Hepatocyte (in vitro differentiated cells): ENCODE measurements around the gene IL13RA1. TPM values are rescaled to one million over a fixed set of nuclear protein-coding genes. Genes with fewer than 3 reads are reported as not detected.

Source experiments
- DNase-seq: peaks from one replicate; pipeline ENCODE4 v3.0.0-alpha.2; 2016; ENCODE audit warnings: low spot score
- H2AFZ ChIP-seq: fragments of 200-600 bp; sonication (generic); 2 replicates; pipeline ENCODE4 v1.6.0; 2016; ENCODE audit warnings: antibody characterized with exemption, mild to moderate bottlenecking
- H3K27ac ChIP-seq: fragments of 200-600 bp; sonication (generic); 2 replicates; pipeline ENCODE4 v1.5.1; 2016; ENCODE audit warnings: mild to moderate bottlenecking
- H3K27me3 ChIP-seq: fragments of 200-600 bp; sonication (generic); 2 replicates; pipeline ENCODE4 v1.6.1; 2016
- H3K36me3 ChIP-seq: fragments of 200-600 bp; sonication (generic); replicated peaks from 2 replicates; pipeline ENCODE4 v1.5.1; 2016; ENCODE audit warnings: low read depth; ENCODE audit not compliant: insufficient read depth
- H3K4me1 ChIP-seq: fragments of 200-600 bp; sonication (generic); 2 replicates; pipeline ENCODE4 v1.5.1; 2016; ENCODE audit warnings: mild to moderate bottlenecking, moderate library complexity; ENCODE audit not compliant: insufficient read depth
- H3K4me2 ChIP-seq: fragments of 200-600 bp; sonication (generic); 2 replicates; pipeline ENCODE4 v1.6.0; 2016
- H3K4me3 ChIP-seq: fragments of 200-600 bp; sonication (generic); 2 replicates; pipeline ENCODE4 v1.5.1; 2016; ENCODE audit warnings: mild to moderate bottlenecking
- H3K79me2 ChIP-seq: fragments of 200-600 bp; sonication (generic); 2 replicates; pipeline ENCODE4 v1.6.0; 2017; ENCODE audit warnings: mild to moderate bottlenecking
- H3K9me2 ChIP-seq: fragments of 200-600 bp; sonication (generic); replicated peaks from 2 replicates; pipeline ENCODE4 v1.6.0; 2017; ENCODE audit warnings: mild to moderate bottlenecking; ENCODE audit not compliant: insufficient read depth
- H3K9me3 ChIP-seq: fragments of 200-600 bp; sonication (generic); 2 replicates; pipeline ENCODE4 v1.5.1; 2016; ENCODE audit warnings: low read depth, mild to moderate bottlenecking
- H4K20me1 ChIP-seq: fragments of 200-600 bp; sonication (generic); 2 replicates; pipeline ENCODE4 v1.6.0; 2016; ENCODE audit warnings: mild to moderate bottlenecking; ENCODE audit not compliant: insufficient read depth, poor library complexity, severe bottlenecking
- CTCF ChIP-seq: fragments of 200-600 bp; sonication (generic); IDR thresholded peaks from 2 replicates; pipeline ENCODE4 v1.5.1; 2016; ENCODE audit warnings: antibody characterized with exemption, mild to moderate bottlenecking; ENCODE audit not compliant: poor library complexity
- EZH2 ChIP-seq: fragments of 200-600 bp; sonication (generic); IDR thresholded peaks from 2 replicates; pipeline ENCODE4 v1.6.1; 2016; ENCODE audit warnings: antibody characterized with exemption, mild to moderate bottlenecking, borderline replicate concordance
- EZH2phosphoT487 ChIP-seq: fragments of 200-600 bp; sonication (generic); IDR thresholded peaks from one replicate; pipeline ENCODE4 v1.6.1; 2018; ENCODE audit warnings: antibody characterized with exemption, mild to moderate bottlenecking, low read depth, moderate library complexity; ENCODE audit not compliant: unreplicated experiment, severe bottlenecking
- WGBS: methylation state at CpG from one replicate; pipeline ENCODE4 v1.1.6; 2016; ENCODE audit warnings: low lambda C conversion rate; ENCODE audit errors: missing lambda C conversion rate; 5-methylcytosine and 5-hydroxymethylcytosine counted together
- polyA plus RNA-seq: library from polyadenylated mRNA; unstranded; fragments of >200 nt; fragmentation: Nextera tagmentation; extraction: Ambion mirVana; gene quantifications from 2 replicates; pipeline ENCODE4 v1.2.1, GENCODE V29; 2016
- total RNA-seq: library from RNA; depleted of rRNA; stranded (reverse); fragments of >200 nt; gene quantifications from 2 replicates; pipeline ENCODE4 v1.2.3, GENCODE V29; 2014

IL13RA1 gene
- total and polyA plus RNA-seq, 2 experiments from 2014 or later: 27.2 to 40.9 TPM

GRCh38 chrX:118763489-118763888, 36.1 kb downstream of the IL13RA1 start:
- Histone ChIP-seq H2AFZ (no peak overlapping the region), H3K4me1 (no peaks in the 10 kb centered on the region), H3K27ac (no peak overlapping the region), H3K4me2 (no peak overlapping the region), H3K79me2 (no peaks in the 10 kb centered on the region), H3K9me3 (no peaks in the 10 kb centered on the region), H3K9me2 (no peaks in the 10 kb centered on the region), H3K27me3 (no peaks in the 10 kb centered on the region), H3K4me3 (no peak overlapping the region), H3K36me3 (no peaks in the 10 kb centered on the region), H4K20me1 (no peaks in the 10 kb centered on the region)
- TF ChIP-seq EZH2: no peak
- TF ChIP-seq EZH2phosphoT487: no peak
- TF ChIP-seq CTCF: no peak
- 87% methylated on average over 1 of the region's 1 CpG for WGBS
- no peak for DNase-seq

DNA sequence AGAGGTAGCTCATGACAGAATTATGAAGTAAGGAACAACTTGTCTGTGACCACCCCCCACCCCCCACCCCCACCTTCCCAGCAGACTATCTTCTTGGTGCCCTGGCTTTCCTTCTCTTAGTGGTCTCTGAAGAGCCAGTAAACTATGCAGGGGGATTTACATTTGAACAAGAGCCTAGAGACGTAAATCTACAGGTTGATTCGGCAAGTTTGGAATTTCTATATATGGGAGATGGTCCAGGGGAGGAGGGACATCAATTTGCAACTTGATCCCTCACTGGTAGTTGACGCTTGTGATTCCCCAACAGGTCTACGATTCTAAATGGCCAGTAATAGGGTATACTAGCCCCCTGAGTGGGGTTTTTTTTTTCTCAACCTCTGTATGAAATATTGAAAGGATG, 36.7 kb downstream of the IL13RA1 start:
- no peaks in the 10 kb centered on the region for H3K9me3 ChIP-seq
- no peak overlapping the region for H3K4me3 ChIP-seq
- TF ChIP-seq CTCF (no peak), EZH2phosphoT487 (no peak), EZH2 (no peak)
- no peak for DNase-seq
- H3K9me2 ChIP-seq: no peaks in the 10 kb centered on the region
- no peaks in the 10 kb centered on the region for H4K20me1 ChIP-seq
- H3K36me3 ChIP-seq: no peaks in the 10 kb centered on the region
- H3K4me1 ChIP-seq: no peaks in the 10 kb centered on the region
- 58% methylated on average over 4 of the region's 4 CpGs for WGBS
- H3K27me3 ChIP-seq: no peaks in the 10 kb centered on the region
- H3K27ac ChIP-seq: no peak overlapping the region
- no peaks in the 10 kb centered on the region for H3K79me2 ChIP-seq
- H3K4me2 ChIP-seq: no peak overlapping the region
- H2AFZ ChIP-seq: no peak overlapping the region

- H3K9me3 ChIP-seq: no peaks in the 10 kb centered on the region
- H2AFZ ChIP-seq: no peak overlapping the region
- TF ChIP-seq EZH2phosphoT487 (no peak), CTCF (no peak), EZH2 (no peak)
- no peaks in the 10 kb centered on the region for H3K4me1 ChIP-seq
- no peak overlapping the region for H3K4me3 ChIP-seq
- H3K4me2 ChIP-seq: no peak overlapping the region
- no peaks in the 10 kb centered on the region for H3K9me2 ChIP-seq
- H3K79me2 ChIP-seq: no peaks in the 10 kb centered on the region
- 95% methylated on average over 38 of the region's 38 CpGs for WGBS
- H3K36me3 ChIP-seq: no peaks in the 10 kb centered on the region
- H4K20me1 ChIP-seq: no peaks in the 10 kb centered on the region
- DNase-seq: no peak
- no peaks in the 10 kb centered on the region for H3K27me3 ChIP-seq
- no peak overlapping the region for H3K27ac ChIP-seq
These were observed 42.8 kb downstream of the IL13RA1 start for GRCh38 chrX:118770133-118770760.

- Histone ChIP-seq H3K27me3 (no peaks in the 10 kb centered on the region), H2AFZ (no peak overlapping the region), H3K4me2 (no peak overlapping the region), H3K79me2 (no peaks in the 10 kb centered on the region), H3K9me3 (no peaks in the 10 kb centered on the region), H3K9me2 (no peaks in the 10 kb centered on the region), H4K20me1 (no peaks in the 10 kb centered on the region), H3K4me1 (no peaks in the 10 kb centered on the region), H3K36me3 (no peaks in the 10 kb centered on the region), H3K4me3 (no peak overlapping the region), H3K27ac (no peak overlapping the region)
- 81% methylated on average over 4 of the region's 4 CpGs for WGBS
- no peak for TF ChIP-seq EZH2phosphoT487
- no peak for TF ChIP-seq EZH2
- no peak for TF ChIP-seq CTCF
- DNase-seq: no peak
These were observed 44.6 kb downstream of the IL13RA1 start for GRCh38 chrX:118772051-118772450.
